Measurements from ENCODE around the gene LBHD2. TPM values are rescaled to one million over a fixed set of nuclear protein-coding genes. Genes with fewer than 3 reads are reported as not detected.

Gene LBHD2
- total and polyA plus RNA-seq, 10 of the 15 experiments (the other 5 are each of a cell fraction or from before 2014, with no cell fraction given), result not detected

DNA sequence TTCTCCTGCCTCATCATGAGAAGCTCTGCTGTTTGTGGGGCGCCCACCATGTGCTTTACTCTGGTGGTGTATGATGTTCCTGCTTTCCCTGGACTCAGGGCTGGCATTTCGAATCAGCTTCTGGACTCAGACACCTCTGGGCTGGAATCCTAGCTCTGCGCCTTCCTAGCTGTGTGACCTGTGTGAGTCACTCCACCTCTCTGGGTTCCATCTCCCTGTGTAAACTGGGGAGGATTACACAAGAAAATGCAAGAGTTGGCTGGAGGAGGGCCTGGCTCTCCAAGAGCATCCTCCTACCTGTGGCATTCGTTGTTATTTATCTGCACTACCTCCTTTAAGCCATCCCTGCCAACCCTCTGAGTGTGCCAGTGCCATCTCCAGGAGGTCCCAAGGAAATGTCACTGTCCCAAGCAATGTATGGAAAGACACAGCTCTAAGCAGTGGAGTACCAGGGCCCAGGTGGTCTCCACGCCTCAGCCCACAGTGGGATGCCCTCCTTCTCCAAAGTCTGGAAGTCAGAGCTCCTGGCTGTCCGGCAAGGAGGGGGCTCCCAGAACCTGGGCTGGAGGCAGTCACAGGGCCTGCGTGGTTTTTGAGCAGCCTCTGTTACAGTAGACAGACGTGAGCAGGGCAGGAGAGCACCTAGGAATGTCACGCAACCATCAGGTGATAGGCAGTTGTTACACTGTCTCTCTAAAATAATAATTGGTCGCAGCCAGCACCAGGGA, 32.0 kb downstream of the LBHD2 start:
- intact Hi-C loops (cut with micrococcal nuclease; ENCODE audit: unreplicated experiment) (no loop called here), in situ Hi-C loops (cut with MboI) (no loop called here)
- ChIA-PET SMC1A (ENCODE audit: uncharacterized antibody, unreplicated experiment) (interaction anchor here (0.6 to 2.5 kb wide), 2 partner anchors 11 to 126 kb away, joined by 3 to 11 read pairs; no protein-coding TSS in a partner anchor), POLR2A (no interaction called here), RAD21 (ENCODE audit: unreplicated experiment) (interaction anchor here (1.3 to 1.7 kb wide), 2 partner anchors 25 to 27 kb away, joined by 5 to 6 read pairs; no protein-coding TSS in a partner anchor), CTCF (interaction anchor here (1.0 to 2.5 kb wide), 4 partner anchors 11 to 65 kb away, joined by 3 to 16 read pairs (median 12); no protein-coding TSS in a partner anchor)
- Histone ChIP-seq H3K9me3 (replicated peaks; ENCODE audit: control insufficient read depth, insufficient read depth, low read length) (no peaks in the 10 kb centered on the region), H3K4me3 (no peak overlapping the region), H3K27me3 (replicated peaks in 1 of 2; ENCODE audit: control insufficient read depth in 2 of 2, insufficient read depth in 2 of 2, low read length in 1 of 2) (no peaks in the 10 kb centered on the region), H4K20me1 (ENCODE audit: control insufficient read depth, insufficient read depth) (no peaks in the 10 kb centered on the region), H3K4me1 (ENCODE audit: control insufficient read depth, insufficient read depth, low read length) (peaks cover 50% of the 10 kb centered on the region), H3K36me3 (ENCODE audit: control insufficient read depth in 2 of 2, insufficient read depth in 2 of 2, low read length in 1 of 2) (no peaks in the 10 kb centered on the region), H3K4me2 (ENCODE audit: control insufficient read depth, insufficient read depth) (no peak overlapping the region), H3K27ac (ENCODE audit: control insufficient read depth, insufficient read depth) (no peak overlapping the region), H3K79me2 (ENCODE audit: control insufficient read depth, insufficient read depth, low read length) (no peaks in the 10 kb centered on the region), H2AFZ (ENCODE audit: control insufficient read depth, low read depth, low read length) (no peak overlapping the region), H3K9ac (ENCODE audit: control insufficient read depth, insufficient read depth, low read length) (no peak overlapping the region)
- 99% methylated on average over 10 of the region's 10 CpGs for WGBS (ENCODE audit: insufficient coverage, insufficient replicate concordance, low lambda C conversion rate, missing lambda C conversion rate)
- TF ChIP-seq, protein P1, sequence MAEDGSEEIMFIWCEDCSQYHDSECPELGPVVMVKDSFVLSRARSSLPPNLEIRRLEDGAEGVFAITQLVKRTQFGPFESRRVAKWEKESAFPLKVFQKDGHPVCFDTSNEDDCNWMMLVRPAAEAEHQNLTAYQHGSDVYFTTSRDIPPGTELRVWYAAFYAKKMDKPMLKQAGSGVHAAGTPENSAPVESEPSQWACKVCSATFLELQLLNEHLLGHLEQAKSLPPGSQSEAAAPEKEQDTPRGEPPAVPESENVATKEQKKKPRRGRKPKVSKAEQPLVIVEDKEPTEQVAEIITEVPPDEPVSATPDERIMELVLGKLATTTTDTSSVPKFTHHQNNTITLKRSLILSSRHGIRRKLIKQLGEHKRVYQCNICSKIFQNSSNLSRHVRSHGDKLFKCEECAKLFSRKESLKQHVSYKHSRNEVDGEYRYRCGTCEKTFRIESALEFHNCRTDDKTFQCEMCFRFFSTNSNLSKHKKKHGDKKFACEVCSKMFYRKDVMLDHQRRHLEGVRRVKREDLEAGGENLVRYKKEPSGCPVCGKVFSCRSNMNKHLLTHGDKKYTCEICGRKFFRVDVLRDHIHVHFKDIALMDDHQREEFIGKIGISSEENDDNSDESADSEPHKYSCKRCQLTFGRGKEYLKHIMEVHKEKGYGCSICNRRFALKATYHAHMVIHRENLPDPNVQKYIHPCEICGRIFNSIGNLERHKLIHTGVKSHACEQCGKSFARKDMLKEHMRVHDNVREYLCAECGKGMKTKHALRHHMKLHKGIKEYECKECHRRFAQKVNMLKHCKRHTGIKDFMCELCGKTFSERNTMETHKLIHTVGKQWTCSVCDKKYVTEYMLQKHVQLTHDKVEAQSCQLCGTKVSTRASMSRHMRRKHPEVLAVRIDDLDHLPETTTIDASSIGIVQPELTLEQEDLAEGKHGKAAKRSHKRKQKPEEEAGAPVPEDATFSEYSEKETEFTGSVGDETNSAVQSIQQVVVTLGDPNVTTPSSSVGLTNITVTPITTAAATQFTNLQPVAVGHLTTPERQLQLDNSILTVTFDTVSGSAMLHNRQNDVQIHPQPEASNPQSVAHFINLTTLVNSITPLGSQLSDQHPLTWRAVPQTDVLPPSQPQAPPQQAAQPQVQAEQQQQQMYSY (CRISPR knock-in tag; IDR thresholded peaks at IDR 0.05), result no peak
- TF ChIP-seq YY1 (IDR thresholded peaks at IDR 0.05; ENCODE audit: low read depth, low read length), result no peak
- ATAC-seq (no peak), FAIRE-seq (no peak), DNase-seq (ENCODE audit: low read depth, low spot score) (no peak)
- no TSS peak for BruUV-seq (replicated peaks)
